ENCODE data around the gene GADL1. TPM values are rescaled to one million over a fixed set of nuclear protein-coding genes. Genes with fewer than 3 reads are reported as not detected.

Gene GADL1
- total RNA-seq, 1 donor from 2014 or later: 3.1 TPM

DNA sequence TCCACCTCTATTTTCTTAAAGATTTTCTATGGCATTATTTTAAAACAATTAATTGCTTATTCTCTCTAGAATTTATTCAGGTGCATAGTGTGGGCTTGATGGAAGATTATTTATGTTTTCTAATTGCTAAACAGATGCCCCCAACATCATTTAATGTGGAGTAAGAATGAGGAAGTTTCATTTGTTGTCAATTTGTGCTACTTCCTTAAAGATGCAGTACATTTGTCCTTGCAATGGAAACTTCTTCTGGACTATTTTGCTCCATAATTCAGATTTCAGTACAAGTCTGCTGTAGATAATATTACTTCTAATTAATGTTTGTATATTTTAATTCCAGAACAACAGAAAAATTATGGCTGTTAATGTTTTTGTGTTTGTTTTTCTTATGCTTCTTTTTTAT is 183.3 kb downstream of the GADL1 start:
- H3K4me3 Mint-ChIP-seq: no peak overlapping the region
- no peak for DNase-seq (ENCODE audit: extremely low spot score, unreplicated experiment)
- H3K27me3 Mint-ChIP-seq: no peaks in the 10 kb centered on the region
- no peaks in the 10 kb centered on the region for H3K4me1 Mint-ChIP-seq (ENCODE audit: unreplicated experiment)
- peaks cover 5% of the 10 kb centered on the region for H3K9me3 Mint-ChIP-seq
- H3K27ac Mint-ChIP-seq: no peak overlapping the region
- H3K36me3 Mint-ChIP-seq: peaks cover 3% of the 10 kb centered on the region
- no peak for TF ChIP-seq CTCF (conservative IDR thresholded peaks at IDR 0.05)

DNA sequence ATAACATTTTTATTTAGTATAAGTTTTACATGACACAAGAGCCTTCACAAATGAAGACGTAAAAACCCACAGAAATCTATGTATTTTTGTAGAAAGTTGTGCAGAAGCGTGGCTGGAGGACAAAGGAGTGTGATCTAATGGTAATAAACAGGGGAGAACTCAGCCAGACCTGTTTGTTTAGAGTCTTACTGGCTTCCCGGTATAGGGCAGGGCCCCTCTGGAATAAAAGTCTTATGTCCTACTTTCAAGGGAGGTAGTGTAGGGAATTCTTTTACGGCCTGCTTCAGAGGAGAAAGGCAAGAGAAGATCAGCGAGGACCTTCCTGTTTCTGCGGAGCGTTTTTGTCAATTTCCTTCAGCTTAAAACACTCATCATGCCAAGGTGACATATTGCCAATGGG is 184.4 kb downstream of the GADL1 start:
- Mint-ChIP-seq H3K36me3 (peaks cover 3% of the 10 kb centered on the region), H3K27ac (no peak overlapping the region), H3K4me3 (no peak overlapping the region), H3K27me3 (no peaks in the 10 kb centered on the region), H3K9me3 (peaks cover 10% of the 10 kb centered on the region), H3K4me1 (ENCODE audit: unreplicated experiment) (no peaks in the 10 kb centered on the region)
- DNase-seq (ENCODE audit: extremely low spot score, unreplicated experiment): no peak
- no peak for TF ChIP-seq CTCF (conservative IDR thresholded peaks at IDR 0.05)

DNA sequence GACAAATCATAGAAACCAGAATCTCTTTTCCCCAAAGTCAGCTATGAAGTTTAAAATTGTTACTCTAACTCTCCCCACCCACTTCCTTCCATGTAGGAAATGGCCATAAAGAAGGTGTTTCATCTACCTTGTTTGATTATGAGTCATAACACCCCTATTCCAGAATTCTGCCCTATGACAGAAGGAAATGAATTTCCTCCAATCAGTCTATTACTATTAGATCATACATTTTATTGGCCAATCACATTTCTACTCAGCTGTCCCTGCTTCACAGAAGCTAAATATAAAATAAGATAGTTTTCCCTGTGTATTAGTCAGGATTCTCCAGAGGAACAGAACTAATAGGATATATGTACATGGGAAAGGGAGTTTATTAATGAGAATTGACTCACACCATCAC is 186.0 kb downstream of the GADL1 start:
- Mint-ChIP-seq H3K27me3 (no peaks in the 10 kb centered on the region), H3K36me3 (peaks cover 3% of the 10 kb centered on the region), H3K4me1 (ENCODE audit: unreplicated experiment) (no peaks in the 10 kb centered on the region), H3K27ac (no peak overlapping the region), H3K4me3 (no peak overlapping the region), H3K9me3 (peaks cover 12% of the 10 kb centered on the region)
- no peak for TF ChIP-seq CTCF (conservative IDR thresholded peaks at IDR 0.05)
- DNase-seq (ENCODE audit: extremely low spot score, unreplicated experiment): no peak

DNA sequence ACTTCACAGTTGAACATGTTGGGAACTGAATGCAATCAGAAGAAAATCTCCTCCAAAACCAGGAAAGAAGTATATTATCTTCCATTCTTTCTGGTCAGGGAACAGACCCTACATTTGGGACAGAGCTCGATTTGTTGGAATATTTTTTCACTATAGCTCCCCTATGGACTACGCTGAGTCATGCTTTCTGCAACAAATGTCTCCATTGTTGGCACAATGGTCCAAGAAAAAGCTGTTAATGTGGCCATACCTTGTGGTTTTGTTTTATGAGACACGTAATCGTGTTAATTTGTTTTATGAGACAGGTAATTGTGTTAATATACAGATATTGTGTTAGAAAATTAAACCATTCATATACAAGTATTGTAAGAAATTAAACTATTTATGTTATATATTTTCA is 186.6 kb downstream of the GADL1 start:
- no peak overlapping the region for H3K4me3 Mint-ChIP-seq
- peaks cover 3% of the 10 kb centered on the region for H3K36me3 Mint-ChIP-seq
- H3K4me1 Mint-ChIP-seq (ENCODE audit: unreplicated experiment): no peaks in the 10 kb centered on the region
- no peaks in the 10 kb centered on the region for H3K27me3 Mint-ChIP-seq
- no peak for DNase-seq (ENCODE audit: extremely low spot score, unreplicated experiment)
- peaks cover 18% of the 10 kb centered on the region for H3K9me3 Mint-ChIP-seq
- no peak for TF ChIP-seq CTCF (conservative IDR thresholded peaks at IDR 0.05)
- no peak overlapping the region for H3K27ac Mint-ChIP-seq

GRCh38 chr3:30704931-30705890 is 189.2 kb downstream of the GADL1 start:
- DNase-seq (ENCODE audit: extremely low spot score, unreplicated experiment): no peak
- no peak overlapping the region for H3K4me3 Mint-ChIP-seq
- no peak overlapping the region for H3K27ac Mint-ChIP-seq
- no peaks in the 10 kb centered on the region for H3K4me1 Mint-ChIP-seq (ENCODE audit: unreplicated experiment)
- TF ChIP-seq CTCF (conservative IDR thresholded peaks at IDR 0.05): no peak
- H3K36me3 Mint-ChIP-seq: peaks cover 3% of the 10 kb centered on the region
- H3K9me3 Mint-ChIP-seq: peaks cover 25% of the 10 kb centered on the region
- H3K27me3 Mint-ChIP-seq: no peaks in the 10 kb centered on the region
